A549 treated with dexamethasone at 1 μM for 4 hours (cell line): Measurements from ENCODE around the gene DLGAP4. TPM values are rescaled to one million over a fixed set of nuclear protein-coding genes. Genes with fewer than 3 reads are reported as not detected.

ENCODE experiments used
- total RNA-seq: library from RNA; stranded (reverse); fragments of 200-300 nt; extraction: Qiagen RNA extraction; gene quantifications from 5 replicates; pipeline ENCODE4 v1.2.3, GENCODE V29; 2022

DLGAP4 gene, protein sequence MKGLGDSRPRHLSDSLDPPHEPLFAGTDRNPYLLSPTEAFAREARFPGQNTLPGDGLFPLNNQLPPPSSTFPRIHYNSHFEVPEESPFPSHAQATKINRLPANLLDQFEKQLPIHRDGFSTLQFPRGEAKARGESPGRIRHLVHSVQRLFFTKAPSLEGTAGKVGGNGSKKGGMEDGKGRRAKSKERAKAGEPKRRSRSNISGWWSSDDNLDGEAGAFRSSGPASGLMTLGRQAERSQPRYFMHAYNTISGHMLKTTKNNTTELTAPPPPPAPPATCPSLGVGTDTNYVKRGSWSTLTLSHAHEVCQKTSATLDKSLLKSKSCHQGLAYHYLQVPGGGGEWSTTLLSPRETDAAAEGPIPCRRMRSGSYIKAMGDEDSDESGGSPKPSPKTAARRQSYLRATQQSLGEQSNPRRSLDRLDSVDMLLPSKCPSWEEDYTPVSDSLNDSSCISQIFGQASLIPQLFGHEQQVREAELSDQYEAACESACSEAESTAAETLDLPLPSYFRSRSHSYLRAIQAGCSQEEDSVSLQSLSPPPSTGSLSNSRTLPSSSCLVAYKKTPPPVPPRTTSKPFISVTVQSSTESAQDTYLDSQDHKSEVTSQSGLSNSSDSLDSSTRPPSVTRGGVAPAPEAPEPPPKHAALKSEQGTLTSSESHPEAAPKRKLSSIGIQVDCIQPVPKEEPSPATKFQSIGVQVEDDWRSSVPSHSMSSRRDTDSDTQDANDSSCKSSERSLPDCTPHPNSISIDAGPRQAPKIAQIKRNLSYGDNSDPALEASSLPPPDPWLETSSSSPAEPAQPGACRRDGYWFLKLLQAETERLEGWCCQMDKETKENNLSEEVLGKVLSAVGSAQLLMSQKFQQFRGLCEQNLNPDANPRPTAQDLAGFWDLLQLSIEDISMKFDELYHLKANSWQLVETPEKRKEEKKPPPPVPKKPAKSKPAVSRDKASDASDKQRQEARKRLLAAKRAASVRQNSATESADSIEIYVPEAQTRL
- total RNA-seq, result 39.4 to 69.9 TPM (median 65.1 TPM) in 5 replicates

DNA sequence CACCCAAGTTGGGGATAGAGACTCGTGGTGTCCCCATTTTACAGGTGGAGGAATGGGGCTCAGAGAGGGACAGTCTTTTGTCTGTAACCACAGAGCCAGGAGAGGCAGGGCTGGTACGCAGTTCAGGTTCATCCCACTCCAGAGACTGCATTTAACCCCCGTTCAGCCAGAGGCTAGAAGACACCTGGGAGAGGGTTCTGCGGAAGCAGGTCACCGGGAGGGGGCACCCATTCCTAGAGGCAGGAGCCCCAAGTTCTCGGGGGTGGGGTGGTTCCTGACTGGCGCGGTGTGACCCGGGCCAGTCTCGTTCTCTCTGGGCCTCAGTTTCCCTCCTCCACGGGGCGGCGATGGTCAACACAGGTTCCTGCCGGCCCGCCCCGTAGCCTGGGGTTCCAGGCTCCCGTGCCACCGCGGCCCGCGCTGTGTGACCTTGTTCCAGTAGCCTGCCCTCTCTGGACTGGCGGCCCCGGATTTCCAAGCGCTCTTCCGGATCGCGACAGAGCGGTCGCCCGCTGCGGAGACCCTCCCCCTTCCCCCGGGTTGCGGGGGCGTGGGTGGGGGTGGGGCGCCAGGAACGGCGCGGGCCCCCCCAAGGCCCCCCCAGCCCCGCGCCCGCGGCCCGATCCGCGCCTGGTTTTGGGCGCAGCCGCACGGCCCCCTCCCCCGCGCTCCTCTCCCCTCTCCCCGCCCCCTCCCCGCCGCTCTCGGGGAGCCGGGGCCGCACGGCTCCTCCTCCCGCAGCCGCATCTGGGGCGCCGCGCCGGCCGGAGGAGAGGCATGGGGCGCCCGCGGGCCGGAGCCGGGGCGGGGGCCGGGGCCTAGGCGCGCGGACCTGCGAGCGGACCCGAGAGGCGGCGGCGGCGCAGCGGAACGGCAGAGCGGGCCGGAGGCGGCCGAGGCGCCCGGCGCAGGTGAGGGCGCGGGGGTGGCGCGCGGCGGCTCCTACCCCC is at the start of gene DLGAP4:
TSS of gene DLGAP4 (plus strand) at position 738 of the 950 bp plus-strand sequence. CDS start 125,379 bp downstream, outside the sequence.

DNA sequence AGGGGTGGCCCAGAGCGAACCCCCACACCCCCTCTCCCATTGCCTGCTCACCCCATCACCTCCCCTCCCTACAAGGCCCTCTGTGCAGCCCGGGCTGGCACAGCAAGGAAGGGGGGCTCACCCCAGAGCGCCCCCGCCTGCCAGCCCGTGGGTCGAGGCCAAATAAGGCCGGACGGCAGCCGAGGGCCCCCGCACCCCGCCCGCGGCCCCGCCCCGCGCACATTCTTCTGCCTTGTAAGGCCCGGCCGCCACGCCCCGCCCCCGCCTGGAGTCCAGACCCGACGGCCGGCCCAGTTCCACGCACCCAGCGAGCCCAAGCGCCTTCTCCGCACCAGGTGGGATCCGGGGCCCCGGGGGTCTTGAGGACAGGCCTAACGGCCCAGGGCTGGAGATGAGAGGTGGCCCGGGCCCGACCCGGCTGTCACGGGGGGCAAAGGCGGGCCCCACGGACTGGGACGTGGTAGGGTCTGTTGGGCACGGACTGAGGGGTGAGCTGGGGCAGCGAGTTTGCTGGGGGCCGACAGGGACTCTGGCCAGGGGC is 235.2 kb downstream of the DLGAP4 start, which contains the start of gene MYL9:
TSS of gene MYL9 (plus strand) at position 293 of the 541 bp plus-strand sequence. CDS start 3,366 bp downstream, outside the sequence.

DNA sequence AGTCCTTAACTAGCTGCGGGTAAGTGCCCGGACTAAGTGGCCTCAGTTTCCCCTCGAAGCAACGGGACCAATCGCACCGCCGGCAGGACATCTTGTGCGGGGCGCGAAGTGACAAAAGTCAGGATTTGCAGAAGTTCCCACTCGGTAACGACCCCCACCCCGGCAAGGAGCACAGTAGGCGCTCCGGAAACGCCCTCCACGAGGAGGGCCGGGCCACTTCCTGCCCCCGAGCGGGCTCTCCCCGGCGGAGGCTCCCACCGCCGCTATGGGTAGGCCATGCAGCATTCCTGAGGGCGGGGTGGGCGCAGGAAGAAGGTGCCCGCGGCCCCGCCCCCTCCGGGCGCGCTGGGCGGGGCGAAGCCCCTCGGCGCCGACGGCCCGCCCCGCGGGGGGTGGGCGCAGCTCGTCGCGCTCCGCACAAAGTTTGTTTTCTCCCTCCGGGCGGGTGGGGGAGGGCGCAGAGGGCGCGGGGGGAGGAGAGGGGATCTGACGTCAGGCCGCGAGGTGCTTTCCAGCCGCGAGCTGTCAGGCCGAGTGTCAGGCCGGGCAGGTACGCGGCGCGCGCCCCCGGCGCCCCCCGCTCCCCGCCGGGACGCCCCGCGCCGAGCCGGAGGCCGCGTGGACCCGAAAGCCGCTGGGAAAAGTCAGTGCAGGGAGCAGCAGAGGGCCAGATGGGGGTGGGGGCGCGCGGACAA is 267.1 kb downstream of the DLGAP4 start, which contains the start of gene TGIF2:
TSS of gene TGIF2 (plus strand) at position 495 of the 695 bp plus-strand sequence. CDS start 5,178 bp downstream, outside the sequence.

Other genes with a start within 250 kb of the DLGAP4 start
- 60.7 to 95.7 TPM (median 81.6 TPM) in 5 replicates for gene EPB41L1, start 151.6 kb upstream of the DLGAP4 start, total RNA-seq
- 39.3 to 41.5 TPM (median 40.1 TPM) in 5 replicates for gene AAR2, start 69.9 kb upstream of the DLGAP4 start, total RNA-seq
- 15.0 to 26.4 TPM (median 21.3 TPM) in 5 replicates for gene MYL9, start 235.2 kb downstream of the DLGAP4 start, total RNA-seq